H1 (cell line): ENCODE results near the gene AAMDC. TPM values are rescaled to one million over a fixed set of nuclear protein-coding genes. Genes with fewer than 3 reads are reported as not detected.
"Not testable (repeated sequence)": the region's sequence is repeated elsewhere in the genome, so short reads cannot be mapped to it uniquely, and the experiment has no call there.

Experiments used
- CTCF ChIA-PET: fragments of 300-600 bp; sonication (Branson Sonifier 250); formaldehyde crosslinking; loops from one replicate; lab custom pipeline; 2021; ENCODE audit not compliant: partially characterized antibody; lab: Charles Lee
- POLR2A ChIA-PET: fragments of 300-600 bp; sonication (Branson Sonifier 250); formaldehyde crosslinking; loops from one replicate; lab custom pipeline; 2021; ENCODE audit warnings: inconsistent platforms; ENCODE audit not compliant: partially characterized antibody; lab: Charles Lee
- DNase-seq, 2 experiments: peaks; one replicate each; pipeline versions ENCODE4 v3.0.0 to v3.0.0-alpha.2; 2010 to 2022; ENCODE audit warnings: low spot score in 2 of 2, low read depth in 1 of 2, mixed read lengths in 1 of 2
- FAIRE-seq: peaks from 2 replicates; lab custom pipeline; 2011; peaks lifted over from hg19 to GRCh38; lab: Jason Lieb, UNC
- H2AFZ ChIP-seq: 2 replicates; pipeline ENCODE4 v1.8.1; 2012; ENCODE audit warnings: low read length, inconsistent platforms
- H2AK5ac ChIP-seq: 2 replicates; pipeline ENCODE4 v1.6.1; 2013; ENCODE audit warnings: low read depth, low read length
- H2BK120ac ChIP-seq: replicated peaks from 2 replicates; pipeline ENCODE3; 2013; ENCODE audit warnings: low read depth, low read length, inconsistent platforms
- H2BK12ac ChIP-seq: 2 replicates; pipeline ENCODE4 v1.6.1; 2013; ENCODE audit warnings: low read depth, low read length
- H2BK15ac ChIP-seq: 2 replicates; pipeline ENCODE4 v1.6.1; 2013; ENCODE audit warnings: low read length
- H2BK20ac ChIP-seq: 2 replicates; pipeline ENCODE4 v1.6.1; 2013; ENCODE audit warnings: low read length
- H2BK5ac ChIP-seq: 2 replicates; pipeline ENCODE4 v1.6.1; 2013; ENCODE audit warnings: low read depth, low read length
- H3K14ac ChIP-seq: 2 replicates; pipeline ENCODE4 v1.6.1; 2013; ENCODE audit warnings: inconsistent platforms; ENCODE audit not compliant: insufficient read length
- H3K18ac ChIP-seq: 2 replicates; pipeline ENCODE4 v1.6.1; 2013; ENCODE audit warnings: low read length; ENCODE audit errors: extremely low read depth
- H3K23ac ChIP-seq: 2 replicates; pipeline ENCODE4 v1.6.1; 2013; ENCODE audit warnings: inconsistent platforms; ENCODE audit not compliant: insufficient read length
- H3K23me2 ChIP-seq: 2 replicates; pipeline ENCODE4 v1.6.1; 2013; ENCODE audit warnings: low read depth, low read length
- H3K27ac ChIP-seq: 2 replicates; pipeline ENCODE4 v1.6.1; 2011; ENCODE audit warnings: low read depth, low read length, inconsistent platforms
- H3K27me3 ChIP-seq, 4 experiments: replicated peaks in 1 of 4; 1 replicate in 1 of 4; 2 replicates in 3 of 4; pipeline versions ENCODE4 v1.6.1 to v1.8.1; 2011 to 2013; ENCODE audit warnings: low read length in 3 of 4, mild to moderate bottlenecking in 3 of 4, inconsistent platforms in 2 of 4, mixed read lengths in 2 of 4, moderate library complexity in 1 of 4; ENCODE audit not compliant: control insufficient read depth in 3 of 4, insufficient read depth in 3 of 4; ENCODE audit errors: extremely low read depth in 1 of 4
- H3K36me3 ChIP-seq, 4 experiments: 2 replicates each; pipeline versions ENCODE4 v1.6.1 to v1.8.1; 2011 to 2013; ENCODE audit warnings: mild to moderate bottlenecking in 4 of 4, low read length in 3 of 4, moderate library complexity in 2 of 4, control low read depth in 1 of 4, inconsistent platforms in 1 of 4; ENCODE audit not compliant: insufficient read depth in 4 of 4, control insufficient read depth in 2 of 4
- H3K4ac ChIP-seq: replicated peaks from 2 replicates; pipeline ENCODE3; 2013; ENCODE audit warnings: low read length, low read depth, mixed read lengths, inconsistent platforms; ENCODE audit not compliant: insufficient read length
- H3K4me1 ChIP-seq, 4 experiments: replicated peaks in 1 of 4; 1 replicate in 1 of 4; 2 replicates in 3 of 4; pipeline versions ENCODE4 v1.6.1 to v1.8.1; 2011 to 2013; ENCODE audit warnings: low read length in 3 of 4, inconsistent platforms in 2 of 4, mixed read lengths in 1 of 4; ENCODE audit not compliant: insufficient read depth in 4 of 4, control insufficient read depth in 3 of 4
- H3K4me2 ChIP-seq, 2 experiments: 2 replicates each; pipeline versions ENCODE4 v1.6.1 to v1.8.1; 2011 to 2013; ENCODE audit warnings: low read depth in 2 of 2, low read length in 2 of 2, control low read depth in 1 of 2, inconsistent platforms in 1 of 2, mild to moderate bottlenecking in 1 of 2; ENCODE audit not compliant: insufficient read depth in 1 of 2
- H3K4me3 ChIP-seq, 4 experiments: fragments of 200-600, 300-600 bp in 1 of 4; sonication (generic), shearing (Covaris generic), sonication (Bioruptor Twin) in 1 of 4; 2 replicates each; pipeline versions ENCODE4 v1.5.1 to v1.8.1; 2011 to 2016; ENCODE audit warnings: low read length in 4 of 4, low read depth in 3 of 4, control low read depth in 2 of 4, inconsistent platforms in 2 of 4, mild to moderate bottlenecking in 2 of 4, mixed read lengths in 1 of 4, moderate library complexity in 1 of 4; ENCODE audit not compliant: insufficient read depth in 2 of 4; ENCODE audit errors: extremely low read depth in 1 of 4
- H3K56ac ChIP-seq: replicated peaks from 2 replicates; pipeline ENCODE3; 2013; ENCODE audit warnings: low read depth, mild to moderate bottlenecking, mixed read lengths, low read length, inconsistent platforms; ENCODE audit not compliant: insufficient read length
- H3K79me1 ChIP-seq: 2 replicates; pipeline ENCODE4 v1.6.1; 2013; ENCODE audit warnings: low read depth, low read length, control low read depth
- H3K79me2 ChIP-seq, 2 experiments: 2 replicates each; pipeline versions ENCODE4 v1.6.1 to v1.8.1; 2012 to 2013; ENCODE audit warnings: low read length in 2 of 2, mild to moderate bottlenecking in 2 of 2, inconsistent platforms in 1 of 2; ENCODE audit not compliant: insufficient read depth in 2 of 2, control insufficient read depth in 1 of 2
- H3K9ac ChIP-seq, 4 experiments: replicated peaks in 1 of 4; 1 replicate in 1 of 4; 2 replicates in 3 of 4; pipeline versions ENCODE4 v1.6.1 to v1.8.1; 2011 to 2013; ENCODE audit warnings: low read depth in 3 of 4, low read length in 3 of 4, control low read depth in 2 of 4, mild to moderate bottlenecking in 2 of 4, moderate library complexity in 2 of 4, inconsistent platforms in 1 of 4; ENCODE audit errors: extremely low read depth in 1 of 4
- H3K9me3 ChIP-seq, 2 experiments: 2 replicates each; pipeline versions ENCODE4 v1.6.1 to v1.8.1; 2012 to 2013; ENCODE audit warnings: mild to moderate bottlenecking in 2 of 2, moderate library complexity in 2 of 2, control low read depth in 1 of 2, inconsistent platforms in 1 of 2, low read depth in 1 of 2, low read length in 1 of 2, mixed read lengths in 1 of 2; ENCODE audit not compliant: insufficient read depth in 2 of 2
- H4K20me1 ChIP-seq, 2 experiments: replicated peaks in 1 of 2; 2 replicates each; pipeline versions ENCODE3 to v1.8.1; 2011 to 2013; ENCODE audit warnings: inconsistent platforms in 2 of 2, low read length in 2 of 2, mild to moderate bottlenecking in 1 of 2; ENCODE audit not compliant: insufficient read depth in 2 of 2, control insufficient read depth in 1 of 2
- H4K5ac ChIP-seq: 2 replicates; pipeline ENCODE4 v1.6.1; 2013; ENCODE audit warnings: low read length, low read depth, mixed read lengths, inconsistent platforms; ENCODE audit not compliant: insufficient read length
- H4K8ac ChIP-seq: 2 replicates; pipeline ENCODE4 v1.8.0; 2013; ENCODE audit warnings: mild to moderate bottlenecking, moderate library complexity, low read length, inconsistent platforms; ENCODE audit not compliant: insufficient read depth; ENCODE audit errors: extremely low read depth
- H4K91ac ChIP-seq: replicated peaks from 2 replicates; pipeline ENCODE3; 2013; ENCODE audit warnings: low read length, mixed read lengths, inconsistent platforms; ENCODE audit not compliant: insufficient read length
- WGBS, 2 experiments: shearing (Covaris generic) in 1 of 2; methylation state at CpG; one replicate each; pipeline versions ENCODE4 v1.1.6 to v1.1.7; 2013 to 2015; ENCODE audit warnings: low lambda C conversion rate in 2 of 2, mixed read lengths in 2 of 2, inconsistent platforms in 1 of 2, low coverage in 1 of 2, missing lambda C conversion rate in 1 of 2; ENCODE audit not compliant: insufficient replicate concordance in 2 of 2, insufficient coverage in 1 of 2, insufficient read length in 1 of 2; ENCODE audit errors: extremely low coverage in 1 of 2, missing lambda C conversion rate in 1 of 2; 5-methylcytosine and 5-hydroxymethylcytosine counted together
- polyA plus RNA-seq, 7 experiments: library from polyadenylated mRNA; depleted of rRNA in 3 of 7; stranded (reverse) in 5 of 7; unstranded in 2 of 7; fragments of >200 nt in 5 of 7; fragments of 200-250 nt in 2 of 7; gene quantifications; 1 replicate in 5 of 7; 2 replicates in 1 of 7; 4 replicates in 1 of 7; pipeline versions ENCODE4 v1.2.1 to v1.2.3, GENCODE V29; 2011 to 2013; ENCODE audit warnings: missing spikeins in 2 of 7, mixed read lengths in 2 of 7
- total RNA-seq: library from RNA; stranded (reverse); fragmentation: NEBNext Ultra II Directional; extraction: Animal tissue kit (Norgen Biotek cat#: 25700); gene quantifications from 2 replicates; pipeline ENCODE4 v1.2.1, GENCODE V29; 2021

The AAMDC gene
- total and polyA plus RNA-seq, 2 of the 8 experiments (the other 6 are each of a cell fraction or from before 2014, with no cell fraction given) = 17.2 to 19.5 TPM

DNA sequence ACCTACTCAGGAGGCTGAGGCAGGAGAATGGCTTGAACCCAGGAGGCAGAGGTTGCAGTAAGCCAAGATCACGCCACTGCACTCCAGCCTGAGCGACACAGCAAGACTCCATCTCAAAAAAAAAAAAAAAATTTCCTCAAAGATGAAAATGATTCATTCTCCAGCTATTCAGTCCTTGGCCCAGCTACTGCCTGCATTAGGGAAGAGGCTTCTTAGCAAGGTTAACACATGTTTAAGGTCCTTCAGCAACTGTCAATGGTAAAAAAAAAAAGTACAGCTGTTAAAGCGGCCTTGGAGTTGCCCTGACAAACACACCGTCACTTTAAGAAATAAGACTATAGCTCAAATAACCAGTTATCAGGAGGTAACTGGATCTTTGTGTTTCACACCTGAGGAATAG, 57.3 kb downstream of the AAMDC start:
- H3K56ac ChIP-seq, H2AK5ac ChIP-seq, H3K27me3 ChIP-seq, H3K4me3 ChIP-seq, H4K8ac ChIP-seq, H3K14ac ChIP-seq, H2BK120ac ChIP-seq, H2BK5ac ChIP-seq, H3K79me1 ChIP-seq, H3K18ac ChIP-seq, H3K36me3 ChIP-seq, H3K27ac ChIP-seq, H3K9me3 ChIP-seq, H2AFZ ChIP-seq, H3K79me2 ChIP-seq, H3K4ac ChIP-seq, H3K23me2 ChIP-seq, H3K9ac ChIP-seq, FAIRE-seq, H3K23ac ChIP-seq, H2BK12ac ChIP-seq, H4K5ac ChIP-seq, H2BK15ac ChIP-seq, H4K91ac ChIP-seq, H3K4me1 ChIP-seq, H3K4me2 ChIP-seq, H4K20me1 ChIP-seq, H2BK20ac ChIP-seq, DNase-seq: not testable (repeated sequence)
- WGBS, 2 experiments = 95% methylated on average over 4 of the region's 4 CpGs; no CpG with 5 or more reads in 1 of the 2 experiments
- ChIA-PET CTCF (interaction anchor here (0.6 to 1.6 kb wide), 4 partner anchors 12 to 611 kb away, joined by 3 to 4 read pairs (median 3); no protein-coding TSS in a partner anchor), POLR2A (interaction anchor here (0.6 kb wide), 2 partner anchors 36 to 168 kb away, joined by 3 to 4 read pairs; no protein-coding TSS in a partner anchor)
